T-helper 1 cell treated with Interleukin-12 subunit alpha and Interleukin-12 subunit beta and Interleukin-4 antibody, amounts not matched to agents 30 μg/mL and 1 μg/mL, for 36 hours (primary cell): ENCODE results near the gene BCAM.
"Not testable (repeated sequence)": the region's sequence is repeated elsewhere in the genome, so short reads cannot be mapped to it uniquely, and the experiment has no call there.

ENCODE experiments used
- H3K27ac Mint-ChIP-seq: one replicate; pipeline ENCODE4 v1.8.0; 2021; ENCODE audit warnings: mild to moderate bottlenecking, mixed read lengths
- H3K27me3 Mint-ChIP-seq: one replicate; pipeline ENCODE4 v1.8.0; 2021; ENCODE audit warnings: low read depth, mixed read lengths
- H3K36me3 Mint-ChIP-seq: one replicate; pipeline ENCODE4 v1.8.0; 2021; ENCODE audit warnings: low read depth, mixed read lengths
- H3K4me1 Mint-ChIP-seq: one replicate; pipeline ENCODE4 v1.8.0; 2021; ENCODE audit warnings: low read depth, mixed read lengths
- H3K4me3 Mint-ChIP-seq: one replicate; pipeline ENCODE4 v1.8.0; 2021; ENCODE audit warnings: mild to moderate bottlenecking, moderate library complexity, mixed read lengths
- H3K9me3 Mint-ChIP-seq: one replicate; pipeline ENCODE4 v1.8.0; 2021; ENCODE audit warnings: mixed read lengths

BCAM gene

DNA sequence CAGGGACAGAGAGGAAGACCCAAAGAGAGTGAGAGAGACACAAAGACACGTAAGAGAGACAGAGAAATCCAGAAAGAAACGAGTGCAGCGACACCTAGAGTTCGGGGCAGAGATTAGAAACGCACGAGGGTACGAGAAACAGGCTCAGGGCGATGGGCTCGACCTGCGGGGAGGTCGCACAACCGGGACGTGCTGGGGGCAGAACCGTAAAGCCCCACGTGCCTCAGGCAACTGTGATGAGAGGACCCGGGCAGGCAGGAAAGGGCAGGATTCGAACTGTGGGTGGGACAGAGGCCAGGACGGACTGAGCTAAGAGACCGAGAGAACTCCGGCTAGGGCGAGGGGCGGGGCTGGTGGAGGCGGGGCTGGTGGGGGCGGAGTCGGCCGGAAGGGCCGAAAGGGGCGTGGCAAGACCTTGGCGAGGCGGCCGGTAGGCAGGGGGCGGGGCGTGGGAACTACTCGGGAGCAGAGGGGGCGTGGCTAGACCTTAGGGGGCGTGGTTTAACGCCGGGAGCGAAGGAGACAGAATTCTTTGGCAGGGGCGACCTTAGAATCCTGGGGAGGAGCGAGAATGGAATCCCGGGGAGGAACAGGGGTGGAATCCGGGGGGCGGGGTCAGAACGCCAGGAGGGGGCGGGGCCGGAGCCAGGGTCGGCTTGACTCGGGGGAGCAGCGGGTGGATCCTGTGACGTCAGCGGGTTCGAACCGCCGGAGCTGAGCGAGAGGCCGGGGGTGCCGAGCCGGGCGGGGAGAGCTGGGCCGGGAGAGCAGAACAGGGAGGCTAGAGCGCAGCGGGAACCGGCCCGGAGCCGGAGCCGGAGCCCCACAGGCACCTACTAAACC is 36.9 kb downstream of the BCAM start, which contains the start of gene NECTIN2:
NECTIN2 (plus strand) TSS at position 686 of the 843 bp plus-strand sequence. CDS start 229 bp downstream, outside the sequence.
- H3K4me3 Mint-ChIP-seq: peak within 1 kb of the TSS; percentile 85
- H3K9me3 Mint-ChIP-seq: no peaks in the 10 kb centered on the region
- no peaks in the 10 kb centered on the region for H3K36me3 Mint-ChIP-seq
- peak within 1 kb of the TSS; percentile 53 for H3K27ac Mint-ChIP-seq
- peaks cover 47% of the 10 kb centered on the region for H3K27me3 Mint-ChIP-seq
- peaks cover 15% of the 10 kb centered on the region for H3K4me1 Mint-ChIP-seq

- H3K4me3 Mint-ChIP-seq: peak overlapping the region; percentile 66
- no peaks in the 10 kb centered on the region for H3K36me3 Mint-ChIP-seq
- peaks cover 15% of the 10 kb centered on the region for H3K4me1 Mint-ChIP-seq
- H3K9me3 Mint-ChIP-seq: no peaks in the 10 kb centered on the region
- H3K27me3 Mint-ChIP-seq: peaks cover 47% of the 10 kb centered on the region
- peak overlapping the region; percentile 11 for H3K27ac Mint-ChIP-seq
Observed at GRCh38 chr19:44846455-44847143, 37.7 kb downstream of the BCAM start.

GRCh38 chr19:44847144-44848035 is 38.5 kb downstream of the BCAM start:
- no peaks in the 10 kb centered on the region for H3K36me3 Mint-ChIP-seq
- peaks cover 47% of the 10 kb centered on the region for H3K27me3 Mint-ChIP-seq
- peak overlapping the region; percentile 4 for H3K27ac Mint-ChIP-seq
- H3K4me1 Mint-ChIP-seq: peaks cover 15% of the 10 kb centered on the region
- H3K9me3 Mint-ChIP-seq: no peaks in the 10 kb centered on the region
- H3K4me3 Mint-ChIP-seq: peak overlapping the region; percentile 66

GRCh38 chr19:44848036-44848811 is 39.3 kb downstream of the BCAM start:
- no peaks in the 10 kb centered on the region for H3K9me3 Mint-ChIP-seq
- no peak overlapping the region for H3K27ac Mint-ChIP-seq
- peaks cover 15% of the 10 kb centered on the region for H3K4me1 Mint-ChIP-seq
- no peaks in the 10 kb centered on the region for H3K36me3 Mint-ChIP-seq
- peaks cover 47% of the 10 kb centered on the region for H3K27me3 Mint-ChIP-seq
- peak overlapping the region; percentile 52 for H3K4me3 Mint-ChIP-seq

DNA sequence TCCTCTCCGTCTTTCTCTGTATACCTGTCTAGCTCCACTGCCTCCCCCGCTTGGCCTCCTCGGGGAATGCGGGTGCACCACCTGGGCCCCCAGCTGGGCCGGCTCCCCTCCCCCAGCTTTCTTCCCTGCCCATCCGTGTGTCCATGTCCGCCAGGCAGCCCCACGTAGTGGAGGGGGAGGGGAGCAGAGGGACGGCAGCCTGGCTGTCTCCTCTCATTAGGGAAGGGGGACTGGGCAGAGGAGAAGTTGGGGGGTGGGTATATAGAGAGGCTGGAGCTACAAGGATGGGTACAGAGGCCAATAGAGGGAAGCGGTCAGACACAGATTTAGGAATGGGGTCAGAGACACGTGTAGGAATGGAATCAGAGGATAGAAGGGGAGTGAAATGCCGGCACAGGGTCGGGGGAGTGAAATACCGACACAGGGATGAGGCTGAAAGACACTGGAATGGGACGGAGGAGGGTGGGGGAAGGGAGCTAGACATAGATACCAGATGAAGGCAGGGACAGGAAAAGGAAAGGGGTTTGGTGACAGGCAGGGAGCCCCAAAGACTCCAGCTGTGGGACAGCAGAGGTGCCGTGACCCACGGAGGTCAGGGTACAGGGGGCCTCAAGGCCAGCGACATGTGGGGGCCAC is 40.0 kb downstream of the BCAM start:
- no peaks in the 10 kb centered on the region for H3K9me3 Mint-ChIP-seq
- H3K4me1 Mint-ChIP-seq: peaks cover 15% of the 10 kb centered on the region
- no peaks in the 10 kb centered on the region for H3K36me3 Mint-ChIP-seq
- peak overlapping the region; percentile 52 for H3K4me3 Mint-ChIP-seq
- peaks cover 47% of the 10 kb centered on the region for H3K27me3 Mint-ChIP-seq
- H3K27ac Mint-ChIP-seq: no peak overlapping the region

GRCh38 chr19:44850641-44851109 is 41.8 kb downstream of the BCAM start:
- no peaks in the 10 kb centered on the region for H3K9me3 Mint-ChIP-seq
- H3K4me1 Mint-ChIP-seq: peaks cover 8% of the 10 kb centered on the region
- H3K27ac Mint-ChIP-seq: no peak overlapping the region
- H3K36me3 Mint-ChIP-seq: no peaks in the 10 kb centered on the region
- H3K27me3 Mint-ChIP-seq: peaks cover 38% of the 10 kb centered on the region
- no peak overlapping the region for H3K4me3 Mint-ChIP-seq

DNA sequence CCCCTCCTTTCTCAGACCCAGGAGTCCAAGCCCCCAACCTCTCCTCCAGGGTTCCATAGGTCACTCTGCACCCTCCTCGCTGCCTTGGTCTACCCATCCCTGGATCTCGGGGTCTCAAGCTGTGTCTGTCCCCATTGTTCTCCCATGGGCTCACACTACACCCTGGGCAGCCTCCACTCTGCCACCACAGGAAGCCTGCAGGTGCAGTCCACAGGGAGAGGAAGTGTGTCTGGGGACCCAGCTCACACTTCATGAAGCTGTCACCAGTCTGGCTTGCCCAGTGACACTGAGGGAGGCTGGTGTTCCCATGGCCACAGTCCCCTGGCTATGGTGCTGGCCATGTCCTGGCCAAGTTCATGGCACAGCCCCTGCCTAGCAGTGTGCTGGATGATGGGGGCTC is 42.5 kb downstream of the BCAM start:
- Mint-ChIP-seq H3K9me3 (no peaks in the 10 kb centered on the region), H3K36me3 (no peaks in the 10 kb centered on the region), H3K27me3 (peaks cover 33% of the 10 kb centered on the region), H3K27ac (no peak overlapping the region), H3K4me1 (peaks cover 10% of the 10 kb centered on the region), H3K4me3 (no peak overlapping the region)

DNA sequence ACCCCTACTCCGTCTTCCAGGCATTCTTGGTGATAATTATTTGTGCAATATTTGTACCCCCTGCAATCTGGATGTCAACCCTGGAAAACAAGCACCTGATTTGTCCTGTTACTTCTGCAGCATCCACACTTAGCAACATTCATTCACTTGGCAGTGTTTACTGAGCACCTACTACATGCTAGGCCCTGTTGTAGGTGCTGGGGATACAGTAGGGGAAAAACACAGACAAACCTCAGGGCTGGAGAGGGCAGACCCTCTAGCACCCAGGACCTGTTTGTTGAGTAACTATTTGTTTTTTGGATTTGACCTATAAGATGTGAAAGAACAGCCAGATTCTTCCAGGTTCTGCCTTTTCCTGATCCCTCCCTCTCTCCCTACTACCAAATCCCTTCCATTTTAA is 46.7 kb downstream of the BCAM start:
- no peak overlapping the region for H3K27ac Mint-ChIP-seq
- H3K4me1 Mint-ChIP-seq: peaks cover 3% of the 10 kb centered on the region
- no peak overlapping the region for H3K4me3 Mint-ChIP-seq
- no peaks in the 10 kb centered on the region for H3K9me3 Mint-ChIP-seq
- no peaks in the 10 kb centered on the region for H3K27me3 Mint-ChIP-seq
- no peaks in the 10 kb centered on the region for H3K36me3 Mint-ChIP-seq

DNA sequence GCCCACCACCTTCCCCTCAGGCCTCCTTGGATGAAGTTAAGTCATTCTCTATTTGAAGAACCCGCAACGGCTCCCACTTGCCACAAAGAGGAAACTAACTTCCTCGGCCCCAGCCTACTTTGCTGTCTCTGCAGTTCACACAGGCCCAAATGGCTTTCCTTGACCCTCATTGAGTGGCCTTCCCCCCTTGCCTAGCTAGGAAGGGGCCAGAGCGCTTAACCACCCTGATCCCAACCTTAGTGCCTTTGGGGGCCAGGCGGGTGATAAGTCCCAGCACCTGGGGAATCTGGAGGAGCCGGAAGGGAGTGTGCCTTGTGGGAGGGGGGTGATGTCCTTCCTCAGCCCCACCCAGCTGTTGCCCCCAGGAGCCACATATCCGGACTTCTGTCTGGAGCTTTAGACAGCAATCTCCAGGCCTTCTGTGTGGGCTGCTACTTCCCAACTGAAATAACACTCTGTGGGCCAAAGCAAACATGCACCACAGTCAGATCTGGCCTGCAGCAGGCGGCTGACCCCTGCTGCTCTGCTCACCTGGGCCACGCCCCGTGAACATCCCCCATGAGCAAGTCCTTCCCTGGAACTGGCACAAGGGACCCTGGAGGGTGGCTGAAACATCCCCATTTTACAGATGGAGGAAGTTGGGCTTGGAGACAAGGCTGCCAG is 47.6 kb downstream of the BCAM start:
- no peak overlapping the region for H3K27ac Mint-ChIP-seq
- no peaks in the 10 kb centered on the region for H3K27me3 Mint-ChIP-seq
- H3K4me3 Mint-ChIP-seq: no peak overlapping the region
- H3K36me3 Mint-ChIP-seq: no peaks in the 10 kb centered on the region
- peaks cover 3% of the 10 kb centered on the region for H3K4me1 Mint-ChIP-seq
- no peaks in the 10 kb centered on the region for H3K9me3 Mint-ChIP-seq

GRCh38 chr19:44857837-44858236 is 48.9 kb downstream of the BCAM start:
- H3K27me3 Mint-ChIP-seq: no peaks in the 10 kb centered on the region
- H3K4me1 Mint-ChIP-seq: peaks cover 3% of the 10 kb centered on the region
- H3K27ac Mint-ChIP-seq: no peak overlapping the region
- H3K36me3 Mint-ChIP-seq: no peaks in the 10 kb centered on the region
- H3K9me3 Mint-ChIP-seq: no peaks in the 10 kb centered on the region
- H3K4me3 Mint-ChIP-seq: no peak overlapping the region

- H3K36me3 Mint-ChIP-seq, H3K4me3 Mint-ChIP-seq, H3K4me1 Mint-ChIP-seq, H3K27me3 Mint-ChIP-seq, H3K9me3 Mint-ChIP-seq, H3K27ac Mint-ChIP-seq: not testable (repeated sequence)
Observed at GRCh38 chr19:44861576-44861975, 52.7 kb downstream of the BCAM start.

GRCh38 chr19:44863990-44864389 is 55.1 kb downstream of the BCAM start:
- Mint-ChIP-seq H3K36me3 (no peaks in the 10 kb centered on the region), H3K4me3 (no peak overlapping the region), H3K9me3 (no peaks in the 10 kb centered on the region), H3K27me3 (no peaks in the 10 kb centered on the region), H3K4me1 (no peaks in the 10 kb centered on the region), H3K27ac (no peak overlapping the region)

GRCh38 chr19:44865196-44865767 is 56.4 kb downstream of the BCAM start:
- no peaks in the 10 kb centered on the region for H3K9me3 Mint-ChIP-seq
- no peaks in the 10 kb centered on the region for H3K27me3 Mint-ChIP-seq
- no peaks in the 10 kb centered on the region for H3K4me1 Mint-ChIP-seq
- no peaks in the 10 kb centered on the region for H3K36me3 Mint-ChIP-seq
- no peak overlapping the region for H3K4me3 Mint-ChIP-seq
- H3K27ac Mint-ChIP-seq: no peak overlapping the region
